H1 (cell line): ENCODE data around the gene LIG3. TPM values are rescaled to one million over a fixed set of nuclear protein-coding genes. Genes with fewer than 3 reads are reported as not detected.

Experiments
- CTCF ChIA-PET: fragments of 300-600 bp; sonication (Branson Sonifier 250); formaldehyde crosslinking; loops from one replicate; lab custom pipeline; 2021; ENCODE audit not compliant: partially characterized antibody; lab: Charles Lee
- POLR2A ChIA-PET: fragments of 300-600 bp; sonication (Branson Sonifier 250); formaldehyde crosslinking; loops from one replicate; lab custom pipeline; 2021; ENCODE audit warnings: inconsistent platforms; ENCODE audit not compliant: partially characterized antibody; lab: Charles Lee
- DNase-seq, 2 experiments: peaks; one replicate each; pipeline versions ENCODE4 v3.0.0 to v3.0.0-alpha.2; 2010 to 2022; ENCODE audit warnings: low spot score in 2 of 2, low read depth in 1 of 2, mixed read lengths in 1 of 2
- FAIRE-seq: peaks from 2 replicates; lab custom pipeline; 2011; peaks lifted over from hg19 to GRCh38; lab: Jason Lieb, UNC
- H2AFZ ChIP-seq: 2 replicates; pipeline ENCODE4 v1.8.1; 2012; ENCODE audit warnings: low read length, inconsistent platforms
- H2AK5ac ChIP-seq: 2 replicates; pipeline ENCODE4 v1.6.1; 2013; ENCODE audit warnings: low read depth, low read length
- H2BK120ac ChIP-seq: replicated peaks from 2 replicates; pipeline ENCODE3; 2013; ENCODE audit warnings: low read depth, low read length, inconsistent platforms
- H2BK12ac ChIP-seq: 2 replicates; pipeline ENCODE4 v1.6.1; 2013; ENCODE audit warnings: low read depth, low read length
- H2BK15ac ChIP-seq: 2 replicates; pipeline ENCODE4 v1.6.1; 2013; ENCODE audit warnings: low read length
- H2BK20ac ChIP-seq: 2 replicates; pipeline ENCODE4 v1.6.1; 2013; ENCODE audit warnings: low read length
- H2BK5ac ChIP-seq: 2 replicates; pipeline ENCODE4 v1.6.1; 2013; ENCODE audit warnings: low read depth, low read length
- H3K14ac ChIP-seq: 2 replicates; pipeline ENCODE4 v1.6.1; 2013; ENCODE audit warnings: inconsistent platforms; ENCODE audit not compliant: insufficient read length
- H3K18ac ChIP-seq: 2 replicates; pipeline ENCODE4 v1.6.1; 2013; ENCODE audit warnings: low read length; ENCODE audit errors: extremely low read depth
- H3K23ac ChIP-seq: 2 replicates; pipeline ENCODE4 v1.6.1; 2013; ENCODE audit warnings: inconsistent platforms; ENCODE audit not compliant: insufficient read length
- H3K23me2 ChIP-seq: 2 replicates; pipeline ENCODE4 v1.6.1; 2013; ENCODE audit warnings: low read depth, low read length
- H3K27ac ChIP-seq: 2 replicates; pipeline ENCODE4 v1.6.1; 2011; ENCODE audit warnings: low read depth, low read length, inconsistent platforms
- H3K27me3 ChIP-seq, 4 experiments: replicated peaks in 1 of 4; 1 replicate in 1 of 4; 2 replicates in 3 of 4; pipeline versions ENCODE4 v1.6.1 to v1.8.1; 2011 to 2013; ENCODE audit warnings: low read length in 3 of 4, mild to moderate bottlenecking in 3 of 4, inconsistent platforms in 2 of 4, mixed read lengths in 2 of 4, moderate library complexity in 1 of 4; ENCODE audit not compliant: control insufficient read depth in 3 of 4, insufficient read depth in 3 of 4; ENCODE audit errors: extremely low read depth in 1 of 4
- H3K36me3 ChIP-seq, 4 experiments: 2 replicates each; pipeline versions ENCODE4 v1.6.1 to v1.8.1; 2011 to 2013; ENCODE audit warnings: mild to moderate bottlenecking in 4 of 4, low read length in 3 of 4, moderate library complexity in 2 of 4, control low read depth in 1 of 4, inconsistent platforms in 1 of 4; ENCODE audit not compliant: insufficient read depth in 4 of 4, control insufficient read depth in 2 of 4
- H3K4ac ChIP-seq: replicated peaks from 2 replicates; pipeline ENCODE3; 2013; ENCODE audit warnings: low read length, low read depth, mixed read lengths, inconsistent platforms; ENCODE audit not compliant: insufficient read length
- H3K4me1 ChIP-seq, 4 experiments: replicated peaks in 1 of 4; 1 replicate in 1 of 4; 2 replicates in 3 of 4; pipeline versions ENCODE4 v1.6.1 to v1.8.1; 2011 to 2013; ENCODE audit warnings: low read length in 3 of 4, inconsistent platforms in 2 of 4, mixed read lengths in 1 of 4; ENCODE audit not compliant: insufficient read depth in 4 of 4, control insufficient read depth in 3 of 4
- H3K4me2 ChIP-seq, 2 experiments: 2 replicates each; pipeline versions ENCODE4 v1.6.1 to v1.8.1; 2011 to 2013; ENCODE audit warnings: low read depth in 2 of 2, low read length in 2 of 2, control low read depth in 1 of 2, inconsistent platforms in 1 of 2, mild to moderate bottlenecking in 1 of 2; ENCODE audit not compliant: insufficient read depth in 1 of 2
- H3K4me3 ChIP-seq, 4 experiments: fragments of 200-600, 300-600 bp in 1 of 4; sonication (generic), shearing (Covaris generic), sonication (Bioruptor Twin) in 1 of 4; 2 replicates each; pipeline versions ENCODE4 v1.5.1 to v1.8.1; 2011 to 2016; ENCODE audit warnings: low read length in 4 of 4, low read depth in 3 of 4, control low read depth in 2 of 4, inconsistent platforms in 2 of 4, mild to moderate bottlenecking in 2 of 4, mixed read lengths in 1 of 4, moderate library complexity in 1 of 4; ENCODE audit not compliant: insufficient read depth in 2 of 4; ENCODE audit errors: extremely low read depth in 1 of 4
- H3K56ac ChIP-seq: replicated peaks from 2 replicates; pipeline ENCODE3; 2013; ENCODE audit warnings: low read depth, mild to moderate bottlenecking, mixed read lengths, low read length, inconsistent platforms; ENCODE audit not compliant: insufficient read length
- H3K79me1 ChIP-seq: 2 replicates; pipeline ENCODE4 v1.6.1; 2013; ENCODE audit warnings: low read depth, low read length, control low read depth
- H3K79me2 ChIP-seq, 2 experiments: 2 replicates each; pipeline versions ENCODE4 v1.6.1 to v1.8.1; 2012 to 2013; ENCODE audit warnings: low read length in 2 of 2, mild to moderate bottlenecking in 2 of 2, inconsistent platforms in 1 of 2; ENCODE audit not compliant: insufficient read depth in 2 of 2, control insufficient read depth in 1 of 2
- H3K9ac ChIP-seq, 4 experiments: replicated peaks in 1 of 4; 1 replicate in 1 of 4; 2 replicates in 3 of 4; pipeline versions ENCODE4 v1.6.1 to v1.8.1; 2011 to 2013; ENCODE audit warnings: low read depth in 3 of 4, low read length in 3 of 4, control low read depth in 2 of 4, mild to moderate bottlenecking in 2 of 4, moderate library complexity in 2 of 4, inconsistent platforms in 1 of 4; ENCODE audit errors: extremely low read depth in 1 of 4
- H3K9me3 ChIP-seq, 2 experiments: 2 replicates each; pipeline versions ENCODE4 v1.6.1 to v1.8.1; 2012 to 2013; ENCODE audit warnings: mild to moderate bottlenecking in 2 of 2, moderate library complexity in 2 of 2, control low read depth in 1 of 2, inconsistent platforms in 1 of 2, low read depth in 1 of 2, low read length in 1 of 2, mixed read lengths in 1 of 2; ENCODE audit not compliant: insufficient read depth in 2 of 2
- H4K20me1 ChIP-seq, 2 experiments: replicated peaks in 1 of 2; 2 replicates each; pipeline versions ENCODE3 to v1.8.1; 2011 to 2013; ENCODE audit warnings: inconsistent platforms in 2 of 2, low read length in 2 of 2, mild to moderate bottlenecking in 1 of 2; ENCODE audit not compliant: insufficient read depth in 2 of 2, control insufficient read depth in 1 of 2
- H4K5ac ChIP-seq: 2 replicates; pipeline ENCODE4 v1.6.1; 2013; ENCODE audit warnings: low read length, low read depth, mixed read lengths, inconsistent platforms; ENCODE audit not compliant: insufficient read length
- H4K8ac ChIP-seq: 2 replicates; pipeline ENCODE4 v1.8.0; 2013; ENCODE audit warnings: mild to moderate bottlenecking, moderate library complexity, low read length, inconsistent platforms; ENCODE audit not compliant: insufficient read depth; ENCODE audit errors: extremely low read depth
- H4K91ac ChIP-seq: replicated peaks from 2 replicates; pipeline ENCODE3; 2013; ENCODE audit warnings: low read length, mixed read lengths, inconsistent platforms; ENCODE audit not compliant: insufficient read length
- EZH2 ChIP-seq: fragments of 200-600 bp; sonication (generic); IDR thresholded peaks from 2 replicates; pipeline ENCODE4 v1.7.1; 2012; ENCODE audit warnings: low read depth, mild to moderate bottlenecking, moderate library complexity, low read length, inconsistent platforms; ENCODE audit not compliant: severe bottlenecking
- JUND ChIP-seq: IDR thresholded peaks from 2 replicates; pipeline ENCODE4 v1.6.1; 2011; ENCODE audit warnings: mild to moderate bottlenecking, improper control_type of control experiment, low read length
- PHF8 ChIP-seq: fragments of 200-600 bp; sonication (generic); conservative IDR thresholded peaks from 2 replicates; pipeline ENCODE4 v1.7.1; 2012; ENCODE audit warnings: low read depth, mild to moderate bottlenecking, inconsistent platforms, low read length, moderate library complexity
- SIRT6 ChIP-seq: IDR thresholded peaks from one replicate; pipeline ENCODE4 v1.7.1; 2012; ENCODE audit warnings: low read length, inconsistent platforms
- SP2 ChIP-seq: IDR thresholded peaks from 2 replicates; pipeline ENCODE4 v1.6.1; 2012; ENCODE audit warnings: mild to moderate bottlenecking, low read length, inconsistent platforms
- WGBS, 2 experiments: shearing (Covaris generic) in 1 of 2; methylation state at CpG; one replicate each; pipeline versions ENCODE4 v1.1.6 to v1.1.7; 2013 to 2015; ENCODE audit warnings: low lambda C conversion rate in 2 of 2, mixed read lengths in 2 of 2, inconsistent platforms in 1 of 2, low coverage in 1 of 2, missing lambda C conversion rate in 1 of 2; ENCODE audit not compliant: insufficient replicate concordance in 2 of 2, insufficient coverage in 1 of 2, insufficient read length in 1 of 2; ENCODE audit errors: extremely low coverage in 1 of 2, missing lambda C conversion rate in 1 of 2; 5-methylcytosine and 5-hydroxymethylcytosine counted together
- polyA plus RNA-seq, 7 experiments: library from polyadenylated mRNA; depleted of rRNA in 3 of 7; stranded (reverse) in 5 of 7; unstranded in 2 of 7; fragments of >200 nt in 5 of 7; fragments of 200-250 nt in 2 of 7; gene quantifications; 1 replicate in 5 of 7; 2 replicates in 1 of 7; 4 replicates in 1 of 7; pipeline versions ENCODE4 v1.2.1 to v1.2.3, GENCODE V29; 2011 to 2013; ENCODE audit warnings: missing spikeins in 2 of 7, mixed read lengths in 2 of 7
- total RNA-seq: library from RNA; stranded (reverse); fragmentation: NEBNext Ultra II Directional; extraction: Animal tissue kit (Norgen Biotek cat#: 25700); gene quantifications from 2 replicates; pipeline ENCODE4 v1.2.1, GENCODE V29; 2021
- TF ChIP-seq, protein P1 (sequence below): IDR thresholded peaks from 2 replicates; pipeline ENCODE4 v1.6.1; 2011; ENCODE audit warnings: low read depth, mild to moderate bottlenecking, low read length; ENCODE audit not compliant: insufficient read depth
- TF ChIP-seq, protein P2 (sequence below), 3 experiments: IDR thresholded peaks; 1 replicate in 2 of 3; 2 replicates in 1 of 3; pipeline versions ENCODE4 v1.5.1 to v1.6.1; 2011; ENCODE audit warnings: low read length in 3 of 3, mild to moderate bottlenecking in 3 of 3, inconsistent platforms in 2 of 3, low read depth in 1 of 3, moderate library complexity in 1 of 3; ENCODE audit not compliant: insufficient read depth in 1 of 3; ENCODE audit errors: control extremely low read depth in 1 of 3
- TF ChIP-seq, protein P3 (sequence below): IDR thresholded peaks from 2 replicates; pipeline ENCODE4 v1.6.1; 2012; ENCODE audit warnings: inconsistent platforms

LIG3 gene
- total and polyA plus RNA-seq, 2 of the 8 experiments (the other 6 are each of a cell fraction or from before 2014, with no cell fraction given), result 63.6 to 89.3 TPM

DNA sequence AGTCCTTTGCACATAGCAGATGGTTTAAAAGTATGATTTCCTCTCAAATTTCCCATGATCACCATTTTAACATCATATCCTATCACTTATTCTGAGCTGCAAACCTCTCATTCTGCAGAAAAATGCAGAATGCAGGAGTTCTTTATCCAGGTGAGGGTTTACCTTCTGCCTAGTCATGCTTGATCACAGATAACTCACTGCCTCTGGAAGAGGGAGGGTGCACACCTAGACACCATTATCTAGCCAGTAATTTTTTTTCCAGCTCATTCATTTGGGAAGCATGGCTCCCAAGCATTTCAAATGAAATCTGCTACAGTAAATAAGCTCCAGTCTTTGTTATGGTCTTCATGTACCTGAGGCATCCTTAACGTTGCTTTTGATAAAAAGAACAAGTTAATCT is 45.2 kb downstream of the LIG3 start:
- no peak for DNase-seq
- Histone ChIP-seq H3K9me3 (no peaks in the 10 kb centered on the region), H3K4me3 (no peak overlapping the region), H2BK12ac (no peak overlapping the region), H4K20me1 (peaks cover 0 to 1% of the 10 kb centered on the region in 2 experiments), H3K4me1 (no peaks in the 10 kb centered on the region), H3K27me3 (no peaks in the 10 kb centered on the region), H3K18ac (no peak overlapping the region), H3K9ac (no peak overlapping the region), H2BK15ac (no peak overlapping the region), H3K27ac (no peak overlapping the region), H2BK5ac (no peak overlapping the region), H3K14ac (no peak overlapping the region), H4K5ac (no peak overlapping the region), H4K8ac (no peak overlapping the region), H2AK5ac (no peak overlapping the region), H3K56ac (no peak overlapping the region), H3K79me2 (no peaks in the 10 kb centered on the region), H4K91ac (no peak overlapping the region), H3K4ac (no peak overlapping the region), H3K79me1 (no peaks in the 10 kb centered on the region), H3K23me2 (no peaks in the 10 kb centered on the region), H3K23ac (no peak overlapping the region), H2BK120ac (no peak overlapping the region), H2AFZ (no peak overlapping the region), H2BK20ac (no peak overlapping the region), H3K36me3 (no peaks in the 10 kb centered on the region; a peak in 1 of 8 replicates), H3K4me2 (no peak overlapping the region)
- no peak for FAIRE-seq
- TF ChIP-seq, protein P1, sequence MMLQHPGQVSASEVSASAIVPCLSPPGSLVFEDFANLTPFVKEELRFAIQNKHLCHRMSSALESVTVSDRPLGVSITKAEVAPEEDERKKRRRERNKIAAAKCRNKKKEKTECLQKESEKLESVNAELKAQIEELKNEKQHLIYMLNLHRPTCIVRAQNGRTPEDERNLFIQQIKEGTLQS, result no peak
- no peak for TF ChIP-seq SIRT6
- TF ChIP-seq, protein P2, sequence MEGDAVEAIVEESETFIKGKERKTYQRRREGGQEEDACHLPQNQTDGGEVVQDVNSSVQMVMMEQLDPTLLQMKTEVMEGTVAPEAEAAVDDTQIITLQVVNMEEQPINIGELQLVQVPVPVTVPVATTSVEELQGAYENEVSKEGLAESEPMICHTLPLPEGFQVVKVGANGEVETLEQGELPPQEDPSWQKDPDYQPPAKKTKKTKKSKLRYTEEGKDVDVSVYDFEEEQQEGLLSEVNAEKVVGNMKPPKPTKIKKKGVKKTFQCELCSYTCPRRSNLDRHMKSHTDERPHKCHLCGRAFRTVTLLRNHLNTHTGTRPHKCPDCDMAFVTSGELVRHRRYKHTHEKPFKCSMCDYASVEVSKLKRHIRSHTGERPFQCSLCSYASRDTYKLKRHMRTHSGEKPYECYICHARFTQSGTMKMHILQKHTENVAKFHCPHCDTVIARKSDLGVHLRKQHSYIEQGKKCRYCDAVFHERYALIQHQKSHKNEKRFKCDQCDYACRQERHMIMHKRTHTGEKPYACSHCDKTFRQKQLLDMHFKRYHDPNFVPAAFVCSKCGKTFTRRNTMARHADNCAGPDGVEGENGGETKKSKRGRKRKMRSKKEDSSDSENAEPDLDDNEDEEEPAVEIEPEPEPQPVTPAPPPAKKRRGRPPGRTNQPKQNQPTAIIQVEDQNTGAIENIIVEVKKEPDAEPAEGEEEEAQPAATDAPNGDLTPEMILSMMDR (IDR thresholded peaks at IDR 0.05; ENCODE audit: control extremely low read depth in 1 of 3, insufficient read depth in 1 of 3, low read depth in 1 of 3, low read length in 3 of 3), result no peak
- TF ChIP-seq JUND, result no peak
- TF ChIP-seq EZH2, result no peak
- TF ChIP-seq SP2, result no peak
- no peak for TF ChIP-seq PHF8
- TF ChIP-seq, protein P3, sequence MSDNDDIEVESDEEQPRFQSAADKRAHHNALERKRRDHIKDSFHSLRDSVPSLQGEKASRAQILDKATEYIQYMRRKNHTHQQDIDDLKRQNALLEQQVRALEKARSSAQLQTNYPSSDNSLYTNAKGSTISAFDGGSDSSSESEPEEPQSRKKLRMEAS, result no peak
- ChIA-PET POLR2A (interaction anchor here (1.0 to 1.3 kb wide), 5 partner anchors 10 to 64 kb away, joined by 3 to 6 read pairs (median 3); no protein-coding TSS in a partner anchor), CTCF (interaction anchor here (0.6 to 2.2 kb wide), 4 partner anchors 25 to 779 kb away, joined by 3 to 7 read pairs (median 4); no protein-coding TSS in a partner anchor)
- WGBS, 2 experiments, result 100% methylated on average over 1 of the region's 1 CpG; no CpG with 5 or more reads in 1 of the 2 experiments
